A673 (cell line): ENCODE data around the gene MTCH2.

Experiments used
- CTCF ChIP-seq: fragments of 300-800, 200-600 bp; sonication (generic); conservative IDR thresholded peaks from 2 replicates; pipeline ENCODE4 v1.5.1; 2017; ENCODE audit warnings: low read depth, mild to moderate bottlenecking, antibody characterized with exemption, low read length, moderate library complexity, mixed read lengths
- EZH2 ChIP-seq: fragments of 200-600 bp; sonication (generic); IDR thresholded peaks from 2 replicates; pipeline ENCODE4 v1.6.1; 2017; ENCODE audit warnings: borderline replicate concordance, low read depth, mild to moderate bottlenecking, mixed read lengths, antibody characterized with exemption, low read length; ENCODE audit not compliant: poor library complexity, severe bottlenecking

GRCh38 chr11:47577460-47578041 is 64.8 kb downstream of the MTCH2 start:
- TF ChIP-seq CTCF (no peak), EZH2 (no peak)
